ENCODE results near the gene CASK.

GRCh38 chrX:41471786-41472185 is 451.6 kb downstream of the CASK start:
- no peak for TF ChIP-seq CTCF (IDR thresholded peaks at IDR 0.05)
- no peak for TF ChIP-seq EP300 (IDR thresholded peaks at IDR 0.05)
- TF ChIP-seq POLR2AphosphoS5 (IDR thresholded peaks at IDR 0.05), result no peak
- TF ChIP-seq POLR2A (IDR thresholded peaks at IDR 0.05), result no peak

All from stomach (tissue), 4 donors.